SK-N-SH (cell line): Measurements from ENCODE around the gene ARL4D.

ENCODE experiments used
- CHD2 ChIP-seq: fragments of 150-350 bp; IDR thresholded peaks from 2 replicates; pipeline ENCODE4 v1.6.1; 2018; ENCODE audit warnings: low read length; ENCODE audit not compliant: partially characterized antibody
- CTCF ChIP-seq: fragments of 200-600 bp; sonication (generic); IDR thresholded peaks from 2 replicates; pipeline ENCODE4 v1.6.1; 2017; ENCODE audit warnings: antibody characterized with exemption, mild to moderate bottlenecking, moderate library complexity
- EP300 ChIP-seq, 2 experiments: IDR thresholded peaks; 2 replicates each; pipeline versions ENCODE4 v1.4.0 to v1.6.1; 2012; ENCODE audit warnings: borderline replicate concordance in 1 of 2, low read depth in 1 of 2, low read length in 1 of 2
- GABPA ChIP-seq: IDR thresholded peaks from 2 replicates; pipeline ENCODE4 v1.4.0; 2012; ENCODE audit warnings: low read depth, mild to moderate bottlenecking
- JUND ChIP-seq: IDR thresholded peaks from 2 replicates; pipeline ENCODE4 v1.4.0; 2012
- MAX ChIP-seq: IDR thresholded peaks from 2 replicates; pipeline ENCODE4 v1.4.0; 2012; ENCODE audit warnings: low read depth
- NRF1 ChIP-seq: IDR thresholded peaks from 2 replicates; pipeline ENCODE4 v1.6.1; 2012; ENCODE audit warnings: low read depth, mild to moderate bottlenecking, low read length
- POLR2AphosphoS5 ChIP-seq: IDR thresholded peaks from 2 replicates; pipeline ENCODE4 v1.6.1; 2012; ENCODE audit warnings: low read depth, low read length
- RFX5 ChIP-seq: IDR thresholded peaks from 2 replicates; pipeline ENCODE4 v1.6.1; 2012; ENCODE audit warnings: mild to moderate bottlenecking, improper control_type of control experiment, low read length
- SIN3A ChIP-seq: IDR thresholded peaks from 2 replicates; pipeline ENCODE4 v1.6.1; 2012; ENCODE audit warnings: low read depth, mild to moderate bottlenecking, low read length, moderate library complexity, borderline replicate concordance
- TAF1 ChIP-seq: IDR thresholded peaks from 2 replicates; pipeline ENCODE4 v1.6.1; 2012; ENCODE audit warnings: low read depth, mild to moderate bottlenecking, low read length, moderate library complexity, borderline replicate concordance
- TEAD4 ChIP-seq: IDR thresholded peaks from 2 replicates; pipeline ENCODE4 v1.4.0; 2012; ENCODE audit warnings: mild to moderate bottlenecking, borderline replicate concordance; ENCODE audit not compliant: insufficient read depth
- USF1 ChIP-seq: IDR thresholded peaks from 2 replicates; pipeline ENCODE4 v1.4.0; 2012; ENCODE audit warnings: low read depth, borderline replicate concordance
- ZBTB33 ChIP-seq: IDR thresholded peaks from 2 replicates; pipeline ENCODE4 v1.4.0; 2012; ENCODE audit warnings: low read depth, borderline replicate concordance

GRCh38 chr17:43378766-43379165, 20.0 kb upstream of the ARL4D start:
- TF ChIP-seq CTCF (no peak), ZBTB33 (no peak), MAX (no peak), POLR2AphosphoS5 (no peak), CHD2 (no peak), JUND (no peak), RFX5 (no peak), USF1 (no peak), GABPA (no peak), TEAD4 (no peak), NRF1 (no peak), TAF1 (no peak), EP300 (IDR thresholded peaks at IDR 0.05; ENCODE audit: borderline replicate concordance in 1 of 2, low read depth in 1 of 2, low read length in 1 of 2) (no peak), SIN3A (no peak)
